HepG2 (cell line): Measurements from ENCODE around the gene TXNDC11. TPM values are rescaled to one million over a fixed set of nuclear protein-coding genes. Genes with fewer than 3 reads are reported as not detected.
A peak's percentile ranks its signal among the peaks of the same experiment; 100 is the strongest.

Source experiments
- IRF2 ChIP-seq: IDR thresholded peaks from 2 replicates; pipeline ENCODE4 v1.6.1; 2018; ENCODE audit warnings: missing genetic modification reagents, missing compliant biosample characterization
- PCBP2 ChIP-seq: fragments of 200-400 bp; formaldehyde crosslinking; optimal IDR thresholded peaks from 2 replicates; pipeline ENCODE3; 2018; ENCODE audit warnings: low read length, low read depth; ENCODE audit not compliant: poor library complexity, severe bottlenecking
- POLR2A ChIP-seq, 2 experiments: IDR thresholded peaks; 2 replicates each; pipeline ENCODE4 v1.6.1; 2011; ENCODE audit warnings: low read depth in 2 of 2, low read length in 2 of 2, mild to moderate bottlenecking in 1 of 2, moderate library complexity in 1 of 2; ENCODE audit not compliant: insufficient read depth in 1 of 2
- TAF1 ChIP-seq: sonication (generic); formaldehyde crosslinking; IDR thresholded peaks from 2 replicates; pipeline ENCODE4 v1.4.0; 2020; ENCODE audit warnings: missing genetic modification reagents
- TBP ChIP-seq: sonication (generic); formaldehyde crosslinking; IDR thresholded peaks from 2 replicates; pipeline ENCODE4 v1.5.0; 2020; ENCODE audit warnings: missing genetic modification reagents
- TBX2 ChIP-seq: sonication (generic); formaldehyde crosslinking; IDR thresholded peaks from 2 replicates; pipeline ENCODE4 v1.5.0; 2020; ENCODE audit warnings: missing genetic modification reagents, mild to moderate bottlenecking, borderline replicate concordance
- ZNF331 ChIP-seq: sonication (generic); formaldehyde crosslinking; IDR thresholded peaks from 2 replicates; pipeline ENCODE4 v1.4.0; 2020; ENCODE audit warnings: missing genetic modification reagents
- ZNF687 ChIP-seq: sonication (generic); formaldehyde crosslinking; IDR thresholded peaks from 2 replicates; pipeline ENCODE4 v1.5.1; 2020; ENCODE audit warnings: mild to moderate bottlenecking, missing genetic modification reagents, moderate library complexity
- ZNF891 ChIP-seq: sonication (generic); formaldehyde crosslinking; IDR thresholded peaks from 2 replicates; pipeline ENCODE4 v1.5.0; 2020; ENCODE audit warnings: mild to moderate bottlenecking, missing genetic modification reagents
- ZSCAN25 ChIP-seq: sonication (generic); formaldehyde crosslinking; IDR thresholded peaks from 2 replicates; pipeline ENCODE4 v1.8.0; 2022; ENCODE audit warnings: mild to moderate bottlenecking, missing genetic modification reagents
- polyA plus RNA-seq, 8 experiments: library from polyadenylated mRNA; depleted of rRNA in 3 of 8; stranded (reverse) in 7 of 8; unstranded in 1 of 8; fragments of >200 nt; fragmentation: Illumina TruSeq in 4 of 8; extraction: Trizol in 4 of 8; gene quantifications; 2 replicates each; pipeline versions ENCODE4 v1.2.1 to v1.2.3, GENCODE V29; 2011 to 2016; ENCODE audit warnings: low read depth in 4 of 8, missing spikeins in 1 of 8, mixed read lengths in 1 of 8; ENCODE audit not compliant: insufficient read depth in 1 of 8
- total RNA-seq, 5 experiments: library from RNA; depleted of rRNA; stranded (reverse); fragments of >200 nt; fragmentation: Illumina TruSeq; extraction: Trizol; gene quantifications; 2 replicates each; pipeline ENCODE4 v1.2.3, GENCODE V29; 2016; ENCODE audit warnings: low read depth in 1 of 5
- TF ChIP-seq, protein P1 (sequence below), 2 experiments: sonication (generic) in 1 of 2; formaldehyde crosslinking in 1 of 2; IDR thresholded peaks; 2 replicates each; pipeline versions ENCODE4 v1.6.1 to v1.9.0; 2014 to 2022; ENCODE audit warnings: antibody characterized with exemption in 1 of 2, borderline replicate concordance in 1 of 2, inconsistent platforms in 1 of 2, low read depth in 1 of 2, missing genetic modification reagents in 1 of 2
- TF ChIP-seq, protein P2 (sequence below): conservative IDR thresholded peaks from 2 replicates; pipeline ENCODE4 v1.6.1; 2018; ENCODE audit warnings: missing genetic modification reagents

The TXNDC11 gene
- total and polyA plus RNA-seq, 2 of the 13 experiments (the other 11 are each of a cell fraction or from before 2014, with no cell fraction given), result 74.9 to 123 TPM

DNA sequence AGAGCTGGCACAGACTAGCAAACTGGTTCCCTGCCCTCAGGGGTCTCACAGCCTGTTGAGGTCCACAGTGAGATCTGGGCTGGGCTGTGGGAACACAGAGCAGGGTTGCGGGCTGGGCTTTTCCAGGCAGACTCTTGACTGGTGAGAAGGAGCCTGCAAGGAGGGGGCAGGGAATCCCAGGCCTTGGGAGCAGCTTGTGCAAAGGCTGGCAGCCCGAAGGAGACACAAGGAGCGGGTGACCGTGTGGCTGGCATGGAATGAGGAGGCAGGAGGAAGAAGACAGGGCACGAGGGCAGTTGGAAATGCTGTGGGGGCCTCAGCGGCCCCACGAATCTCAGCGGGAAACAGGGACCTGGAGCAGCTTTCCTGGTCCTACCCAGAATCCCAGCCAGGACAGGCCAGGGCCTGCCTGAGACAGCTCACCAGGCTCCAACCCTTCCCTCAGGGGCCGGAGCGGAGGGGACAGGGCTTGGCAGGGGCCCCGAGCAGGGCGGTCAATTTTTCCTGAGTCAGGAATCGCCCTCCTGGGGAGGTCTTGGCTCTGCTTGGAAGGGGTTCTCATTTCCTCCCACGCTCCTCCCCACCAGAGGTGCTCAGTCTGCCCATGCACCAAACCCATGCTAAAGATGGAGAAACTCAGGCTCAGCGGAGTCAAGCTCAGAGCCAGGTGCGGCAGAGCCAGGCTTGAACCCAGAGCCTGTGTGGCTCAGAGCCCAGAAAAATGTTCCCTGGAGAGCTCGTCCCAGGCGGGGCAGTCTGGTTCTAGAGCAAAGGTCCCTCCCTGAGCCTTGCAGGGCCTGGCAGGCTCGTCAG lies 83.6 kb downstream of the TXNDC11 start (continued):
- peak; percentile 19; the same call in 1 of the 2 replicates for TF ChIP-seq ZNF687 (CRISPR knock-in tag)
- TF ChIP-seq ZNF891 (CRISPR knock-in tag), result peak; percentile 80; the same call in 1 of the 2 replicates
- peak; percentile 44; the same call in 1 of the 2 replicates for TF ChIP-seq TBX2
- no peak for TF ChIP-seq PCBP2
- TF ChIP-seq TBP (CRISPR knock-in tag), result no peak
- no peak for TF ChIP-seq TAF1 (CRISPR knock-in tag)
- no peak for TF ChIP-seq ZNF331 (CRISPR knock-in tag)
- no peak for TF ChIP-seq ZSCAN25 (CRISPR knock-in tag)
- TF ChIP-seq POLR2A (IDR thresholded peaks at IDR 0.05; ENCODE audit: insufficient read depth in 1 of 2, low read depth in 2 of 2, low read length in 2 of 2), result no peak
- TF ChIP-seq IRF2, result no peak
- TF ChIP-seq, protein P1, sequence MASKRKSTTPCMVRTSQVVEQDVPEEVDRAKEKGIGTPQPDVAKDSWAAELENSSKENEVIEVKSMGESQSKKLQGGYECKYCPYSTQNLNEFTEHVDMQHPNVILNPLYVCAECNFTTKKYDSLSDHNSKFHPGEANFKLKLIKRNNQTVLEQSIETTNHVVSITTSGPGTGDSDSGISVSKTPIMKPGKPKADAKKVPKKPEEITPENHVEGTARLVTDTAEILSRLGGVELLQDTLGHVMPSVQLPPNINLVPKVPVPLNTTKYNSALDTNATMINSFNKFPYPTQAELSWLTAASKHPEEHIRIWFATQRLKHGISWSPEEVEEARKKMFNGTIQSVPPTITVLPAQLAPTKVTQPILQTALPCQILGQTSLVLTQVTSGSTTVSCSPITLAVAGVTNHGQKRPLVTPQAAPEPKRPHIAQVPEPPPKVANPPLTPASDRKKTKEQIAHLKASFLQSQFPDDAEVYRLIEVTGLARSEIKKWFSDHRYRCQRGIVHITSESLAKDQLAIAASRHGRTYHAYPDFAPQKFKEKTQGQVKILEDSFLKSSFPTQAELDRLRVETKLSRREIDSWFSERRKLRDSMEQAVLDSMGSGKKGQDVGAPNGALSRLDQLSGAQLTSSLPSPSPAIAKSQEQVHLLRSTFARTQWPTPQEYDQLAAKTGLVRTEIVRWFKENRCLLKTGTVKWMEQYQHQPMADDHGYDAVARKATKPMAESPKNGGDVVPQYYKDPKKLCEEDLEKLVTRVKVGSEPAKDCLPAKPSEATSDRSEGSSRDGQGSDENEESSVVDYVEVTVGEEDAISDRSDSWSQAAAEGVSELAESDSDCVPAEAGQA (IDR thresholded peaks at IDR 0.05; ENCODE audit: low read depth), result no peak
- TF ChIP-seq, protein P1 (CRISPR knock-in tag; IDR thresholded peaks at IDR 0.05; ENCODE audit: borderline replicate concordance), result no peak
- TF ChIP-seq, protein P2, sequence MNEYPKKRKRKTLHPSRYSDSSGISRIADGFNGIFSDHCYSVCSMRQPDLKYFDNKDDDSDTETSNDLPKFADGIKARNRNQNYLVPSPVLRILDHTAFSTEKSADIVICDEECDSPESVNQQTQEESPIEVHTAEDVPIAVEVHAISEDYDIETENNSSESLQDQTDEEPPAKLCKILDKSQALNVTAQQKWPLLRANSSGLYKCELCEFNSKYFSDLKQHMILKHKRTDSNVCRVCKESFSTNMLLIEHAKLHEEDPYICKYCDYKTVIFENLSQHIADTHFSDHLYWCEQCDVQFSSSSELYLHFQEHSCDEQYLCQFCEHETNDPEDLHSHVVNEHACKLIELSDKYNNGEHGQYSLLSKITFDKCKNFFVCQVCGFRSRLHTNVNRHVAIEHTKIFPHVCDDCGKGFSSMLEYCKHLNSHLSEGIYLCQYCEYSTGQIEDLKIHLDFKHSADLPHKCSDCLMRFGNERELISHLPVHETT, result no peak
